Kidney epithelial cell (primary cell): ENCODE data around the gene ROCK2. TPM values are rescaled to one million over a fixed set of nuclear protein-coding genes. Genes with fewer than 3 reads are reported as not detected.

Experiments
- DNase-seq: peaks from one replicate; pipeline ENCODE4 v3.0.0-alpha.2; 2010; ENCODE audit warnings: low read depth
- H3K27me3 ChIP-seq: 2 replicates; pipeline ENCODE4 v1.6.0; 2011; ENCODE audit warnings: low read length; ENCODE audit not compliant: control insufficient read depth, insufficient read depth
- H3K36me3 ChIP-seq: 2 replicates; pipeline ENCODE4 v1.5.1; 2011; ENCODE audit warnings: low read length; ENCODE audit not compliant: control insufficient read depth, insufficient read depth
- H3K4me3 ChIP-seq: 2 replicates; pipeline ENCODE4 v1.5.1; 2011; ENCODE audit warnings: low read depth, mild to moderate bottlenecking, control low read depth, low read length
- total RNA-seq: library from RNA; depleted of rRNA; stranded (reverse); fragments of >200 nt; gene quantifications from 2 replicates; pipeline ENCODE4 v1.2.3, GENCODE V29; 2015
- TF ChIP-seq, protein P1 (sequence below): IDR thresholded peaks from 2 replicates; pipeline ENCODE4 v1.5.1; 2011; ENCODE audit warnings: mild to moderate bottlenecking, moderate library complexity, low read length, control low read depth, inconsistent platforms; ENCODE audit not compliant: insufficient read depth, poor library complexity, severe bottlenecking

The ROCK2 gene
- total RNA-seq, 1 donor from 2014 or later, result 26.4 TPM

DNA sequence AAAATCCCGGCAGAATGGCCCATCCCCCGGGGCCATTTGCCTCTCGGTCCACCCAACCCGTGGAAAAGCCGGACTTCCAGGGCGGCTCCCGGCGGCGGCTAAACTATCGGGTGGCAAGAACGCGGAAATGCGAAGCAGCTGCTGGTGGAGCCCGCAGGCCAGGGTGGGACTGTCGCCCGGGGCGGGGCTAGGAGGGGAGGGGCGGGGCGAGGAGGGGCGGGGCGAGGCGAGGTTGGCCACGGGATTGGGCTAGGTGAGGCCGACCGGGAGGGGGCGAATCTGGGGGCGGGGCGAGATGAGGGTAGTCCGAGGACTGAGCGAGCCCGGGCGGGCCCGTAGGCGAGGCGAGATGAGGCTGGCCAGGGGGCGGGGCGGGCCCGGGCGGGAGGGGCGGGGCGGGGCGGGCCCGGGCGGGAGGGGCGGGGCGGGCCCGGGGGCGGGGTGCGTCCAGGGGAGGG lies 189.5 kb downstream of the ROCK2 start:
- no peaks in the 10 kb centered on the region for H3K36me3 ChIP-seq
- H3K4me3 ChIP-seq, result peak overlapping the region; percentile 40
- H3K27me3 ChIP-seq, result peaks cover 3% of the 10 kb centered on the region
- TF ChIP-seq, protein P1, sequence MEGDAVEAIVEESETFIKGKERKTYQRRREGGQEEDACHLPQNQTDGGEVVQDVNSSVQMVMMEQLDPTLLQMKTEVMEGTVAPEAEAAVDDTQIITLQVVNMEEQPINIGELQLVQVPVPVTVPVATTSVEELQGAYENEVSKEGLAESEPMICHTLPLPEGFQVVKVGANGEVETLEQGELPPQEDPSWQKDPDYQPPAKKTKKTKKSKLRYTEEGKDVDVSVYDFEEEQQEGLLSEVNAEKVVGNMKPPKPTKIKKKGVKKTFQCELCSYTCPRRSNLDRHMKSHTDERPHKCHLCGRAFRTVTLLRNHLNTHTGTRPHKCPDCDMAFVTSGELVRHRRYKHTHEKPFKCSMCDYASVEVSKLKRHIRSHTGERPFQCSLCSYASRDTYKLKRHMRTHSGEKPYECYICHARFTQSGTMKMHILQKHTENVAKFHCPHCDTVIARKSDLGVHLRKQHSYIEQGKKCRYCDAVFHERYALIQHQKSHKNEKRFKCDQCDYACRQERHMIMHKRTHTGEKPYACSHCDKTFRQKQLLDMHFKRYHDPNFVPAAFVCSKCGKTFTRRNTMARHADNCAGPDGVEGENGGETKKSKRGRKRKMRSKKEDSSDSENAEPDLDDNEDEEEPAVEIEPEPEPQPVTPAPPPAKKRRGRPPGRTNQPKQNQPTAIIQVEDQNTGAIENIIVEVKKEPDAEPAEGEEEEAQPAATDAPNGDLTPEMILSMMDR, result no peak
- DNase-seq, result peak; percentile 59

DNA sequence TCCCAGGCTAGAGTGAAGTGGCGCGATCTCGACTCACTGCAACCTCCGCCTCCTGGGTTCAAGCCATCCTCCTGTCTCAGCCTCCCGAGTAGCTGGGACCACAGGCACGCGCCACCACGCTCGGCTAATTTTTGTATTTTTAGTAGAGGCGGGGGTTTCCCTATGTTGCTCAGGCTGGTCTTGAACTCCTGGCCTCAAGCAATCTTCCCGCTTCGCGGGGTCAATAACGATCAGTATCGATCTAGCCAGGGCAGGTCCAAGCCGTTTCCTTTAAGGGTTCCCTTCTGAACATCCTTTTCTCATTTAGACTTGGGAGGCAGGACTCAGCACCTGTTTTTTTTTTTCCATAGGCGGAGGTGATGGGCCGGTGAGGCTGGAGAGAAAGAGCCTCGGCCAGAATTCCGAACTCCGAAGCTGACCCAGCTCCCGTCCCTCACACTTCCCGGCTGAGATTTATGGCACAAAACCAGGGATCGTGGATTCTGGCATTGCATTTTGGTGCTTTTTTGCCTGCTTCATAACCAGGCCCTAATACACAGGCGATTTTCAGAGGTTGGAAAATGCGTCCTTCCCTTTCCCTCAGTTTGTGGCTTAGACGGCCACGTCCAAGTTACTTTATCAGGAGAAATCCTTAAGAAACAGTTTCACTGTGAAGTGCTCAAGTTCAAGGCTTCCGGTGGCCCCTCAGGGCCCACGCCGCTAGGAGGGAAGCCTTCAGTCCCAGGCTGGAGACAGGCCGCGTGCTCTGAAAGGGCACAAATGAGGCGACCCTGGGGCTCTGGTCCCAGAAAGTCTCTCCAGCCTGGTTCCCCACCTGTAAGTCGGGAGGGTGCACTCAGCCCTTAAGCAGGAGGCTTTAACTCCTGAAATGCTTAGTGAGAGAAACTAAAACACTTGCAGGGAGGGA lies 190.2 kb downstream of the ROCK2 start:
- H3K4me3 ChIP-seq, result peak overlapping the region; percentile 40
- TF ChIP-seq, protein P1, result no peak
- H3K27me3 ChIP-seq, result peaks cover 3% of the 10 kb centered on the region
- no peaks in the 10 kb centered on the region for H3K36me3 ChIP-seq
- DNase-seq, result no peak

DNA sequence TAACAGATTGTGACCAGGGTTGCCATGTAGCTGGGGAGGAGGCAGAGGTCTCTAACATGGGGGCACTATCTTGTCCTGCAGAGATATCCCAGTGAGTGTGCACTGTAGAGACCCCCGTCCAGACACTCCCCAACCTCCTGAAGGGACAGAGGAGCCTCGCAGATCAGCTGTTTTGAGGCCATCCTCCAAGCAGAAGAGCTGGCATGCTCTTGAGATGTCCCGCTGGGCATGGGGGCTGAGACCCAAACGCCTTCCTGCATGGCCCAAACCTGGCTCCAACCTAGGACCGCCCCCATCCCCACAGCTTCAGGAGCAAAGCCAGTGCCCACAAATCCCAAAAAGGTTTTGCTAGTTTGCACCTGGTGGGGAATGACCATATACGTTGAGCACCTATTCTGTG lies 191.8 kb downstream of the ROCK2 start:
- TF ChIP-seq, protein P1, result no peak
- H3K36me3 ChIP-seq, result no peaks in the 10 kb centered on the region
- H3K4me3 ChIP-seq, result no peak overlapping the region
- no peak for DNase-seq
- H3K27me3 ChIP-seq, result peaks cover 3% of the 10 kb centered on the region

DNA sequence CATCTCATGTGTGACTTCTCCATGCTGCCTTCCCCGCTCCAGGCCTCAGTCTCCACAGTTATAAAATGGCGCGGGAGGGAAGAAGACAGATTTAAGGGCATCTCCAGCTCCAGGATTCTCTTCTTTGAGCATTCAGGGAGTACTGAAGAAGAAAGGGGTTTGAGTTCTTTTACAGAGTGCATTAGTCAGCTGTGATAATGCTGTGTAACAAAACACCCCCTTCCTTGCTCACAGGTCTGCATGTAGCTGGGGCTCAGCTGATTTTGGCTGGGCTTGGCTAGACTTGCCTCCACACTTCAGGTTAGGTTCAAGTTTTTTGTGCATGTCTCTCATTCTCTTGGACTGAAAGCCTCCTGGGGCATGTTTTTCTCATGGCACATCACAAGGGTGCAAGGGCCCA lies 197.2 kb downstream of the ROCK2 start:
- Histone ChIP-seq H3K4me3 (no peak overlapping the region), H3K27me3 (peaks cover 5% of the 10 kb centered on the region), H3K36me3 (no peaks in the 10 kb centered on the region)
- no peak for DNase-seq
- TF ChIP-seq, protein P1, result no peak

DNA sequence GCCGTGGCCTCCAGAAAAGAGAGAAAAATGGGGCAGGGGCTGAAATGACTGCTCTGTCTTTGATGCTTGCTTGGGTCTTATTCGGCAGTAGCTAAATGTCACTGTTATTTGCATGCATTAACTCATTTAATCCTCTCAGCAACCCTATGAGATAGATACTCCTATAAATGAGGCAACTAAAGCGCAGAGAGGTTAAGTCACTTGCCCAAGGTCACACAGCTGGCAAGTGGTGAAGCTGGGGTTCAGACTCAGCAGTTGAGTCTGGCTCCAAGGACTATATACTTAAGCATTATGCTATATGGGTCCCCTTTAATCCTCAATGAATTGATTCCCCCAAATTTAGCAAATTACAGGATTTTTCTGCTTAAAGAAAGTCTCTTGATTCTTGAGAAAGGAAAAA lies 198.4 kb downstream of the ROCK2 start:
- H3K27me3 ChIP-seq, result peaks cover 5% of the 10 kb centered on the region
- TF ChIP-seq, protein P1, result no peak
- DNase-seq, result no peak
- H3K4me3 ChIP-seq, result no peak overlapping the region
- H3K36me3 ChIP-seq, result no peaks in the 10 kb centered on the region
